ENCODE results near the gene NUF2.

DNA sequence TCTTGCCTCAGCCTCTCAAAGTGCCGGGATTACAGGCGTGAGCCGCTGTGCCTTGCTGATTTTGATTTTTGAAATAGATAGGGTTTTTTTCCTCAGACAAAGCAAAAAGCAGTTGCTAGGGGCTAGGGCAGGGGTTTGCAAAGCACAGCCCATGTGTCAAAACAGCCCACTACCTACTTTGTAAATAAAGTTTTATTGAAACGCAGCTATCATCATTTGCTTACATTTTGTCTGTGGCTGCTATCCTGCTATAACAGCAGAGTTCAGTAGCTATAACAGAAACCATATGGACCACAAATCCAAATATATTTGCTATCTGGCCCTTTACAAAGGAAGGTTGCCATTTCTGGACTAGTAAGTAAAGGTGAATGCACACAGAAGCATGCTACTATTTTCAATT lies 44.8 kb downstream of the NUF2 start:
- no peak for TF ChIP-seq CTCF (IDR thresholded peaks at IDR 0.05)
- TF ChIP-seq POLR2A (IDR thresholded peaks at IDR 0.05): no peak
